ENCODE data around the gene PKN1. TPM values are rescaled to one million over a fixed set of nuclear protein-coding genes. Genes with fewer than 3 reads are reported as not detected.

PKN1 gene
- total and polyA plus RNA-seq, 2 of the 4 experiments (the other 2 are of a cell fraction) = 39.1 to 41.4 TPM

- Histone ChIP-seq H2AK5ac (ENCODE audit: low read depth, low read length) (peak overlapping the region; percentile 62), H3K56ac (ENCODE audit: extremely low read depth, insufficient read depth, low read length) (no peak overlapping the region), H2AFZ (replicated peaks; ENCODE audit: low read length, poor library complexity) (no peak overlapping the region), H3K36me3 (ENCODE audit: control insufficient read depth, insufficient read depth, low read length) (peaks cover 17% of the 10 kb centered on the region; the same call in 1 of the 2 replicates), H3K9me3 (ENCODE audit: control insufficient read depth, insufficient read depth, low read length) (no peaks in the 10 kb centered on the region), H2AK9ac (replicated peaks; ENCODE audit: low read depth, low read length, poor library complexity) (peak overlapping the region; percentile 38), H3K4me1 (ENCODE audit: control insufficient read depth, insufficient read depth, low read length) (peaks cover 37% of the 10 kb centered on the region), H3K23ac (ENCODE audit: low read depth, low read length) (no peak overlapping the region), H4K20me1 (ENCODE audit: insufficient read depth, low read length) (peaks cover 26% of the 10 kb centered on the region), H2BK20ac (ENCODE audit: low read depth, low read length) (0 out of 2 replicates have a peak overlapping the region, but pooled peaks have one; percentile 3), H3K79me1 (ENCODE audit: low read depth in 1 of 2, low read length in 2 of 2) (peaks cover 0 to 34% of the 10 kb centered on the region in 2 experiments; a peak in 3 of 4 replicates), H3K27me3 (ENCODE audit: control insufficient read depth, insufficient read depth, low read length) (no peaks in the 10 kb centered on the region), H4K91ac (ENCODE audit: insufficient read depth, low read depth, low read length) (peak overlapping the region; percentile 11; the same call in 1 of the 2 replicates), H3K4ac (ENCODE audit: low read depth, low read length) (peak overlapping the region; percentile 10; the same call in 1 of the 2 replicates), H3K9ac (ENCODE audit: low read depth, low read length) (no peak overlapping the region), H3K9me1 (ENCODE audit: insufficient read depth, low read length) (0 out of 2 replicates have a peak, but pooled peaks cover 8% of the 10 kb centered on the region), H2BK15ac (ENCODE audit: low read depth, low read length) (no peak overlapping the region), H4K5ac (ENCODE audit: low read depth, low read length) (no peak overlapping the region), H2BK5ac (ENCODE audit: low read depth, low read length, poor library complexity, severe bottlenecking) (no peak overlapping the region), H3K27ac (ENCODE audit: insufficient read depth, low read length) (no peak overlapping the region), H3K18ac (ENCODE audit: low read depth, low read length) (no peak overlapping the region), H2BK120ac (ENCODE audit: low read depth, low read length) (peak overlapping the region; percentile 12; the same call in 1 of the 2 replicates), H4K8ac (ENCODE audit: low read depth in 2 of 2, low read length in 2 of 2) (0 out of 4 replicates have a peak overlapping the region, but pooled peaks of 1 of the 2 experiments have one; percentile 59), H3K4me3 (ENCODE audit: insufficient read depth, low read depth, low read length) (no peak overlapping the region), H3K14ac (replicated peaks; ENCODE audit: low read depth, low read length) (no peak overlapping the region), H3K4me2 (ENCODE audit: low read depth, low read length) (peak overlapping the region; percentile 12; the same call in 1 of the 2 replicates)
- dilution Hi-C loops (cut with HindIII; ENCODE audit: low sequenced_read_pairs, unreplicated experiment) = no loop called here
- intact Hi-C loops (cut with micrococcal nuclease) = loop anchor here (5.0 kb wide), 1 partner anchor 339 kb away; the partner anchor contains the start of gene ASF1B
- WGBS, 2 experiments (ENCODE audit: extremely low coverage in 2 of 2, insufficient read length in 1 of 2) = 100% methylated on average over 2 of the region's 7 CpGs; no CpG with 5 or more reads in 1 of the 2 experiments
- no peak for TF ChIP-seq USF2 (IDR thresholded peaks at IDR 0.05; ENCODE audit: low read depth, low read length)
- no peak for TF ChIP-seq ELK1 (IDR thresholded peaks at IDR 0.05; ENCODE audit: borderline replicate concordance, low read depth, low read length)
- TF ChIP-seq FOS (IDR thresholded peaks at IDR 0.05; ENCODE audit: low read depth, low read length) = no peak
- no peak for TF ChIP-seq RFX5 (IDR thresholded peaks at IDR 0.05; ENCODE audit: low read depth, low read length)
- TF ChIP-seq POLR2A (IDR thresholded peaks at IDR 0.05; ENCODE audit: low read depth, low read length) = no peak
- no peak for TF ChIP-seq MAZ (IDR thresholded peaks at IDR 0.05; ENCODE audit: borderline replicate concordance, low read depth, low read length)
- no peak for TF ChIP-seq CTCF (conservative IDR thresholded peaks at IDR 0.05; ENCODE audit: low read depth, low read length)
- TF ChIP-seq CHD1 (IDR thresholded peaks at IDR 0.05; ENCODE audit: low read depth, low read length) = no peak
- TF ChIP-seq MAFK (IDR thresholded peaks at IDR 0.05; ENCODE audit: low read depth, low read length) = no peak
- no peak for TF ChIP-seq RAD21 (IDR thresholded peaks at IDR 0.05; ENCODE audit: low read length)
- no peak for TF ChIP-seq SMC3 (IDR thresholded peaks at IDR 0.05; ENCODE audit: low read depth, low read length)
- no peak for TF ChIP-seq BHLHE40 (IDR thresholded peaks at IDR 0.05; ENCODE audit: low read depth, low read length)
- TF ChIP-seq MXI1 (IDR thresholded peaks at IDR 0.05; ENCODE audit: borderline replicate concordance, low read depth, low read length) = no peak
- BruUV-seq (replicated peaks) = no TSS peak
- no peak for DNase-seq
- CTCF ChIA-PET = no interaction called here
- POLR2A ChIA-PET (ENCODE audit: unreplicated experiment) = no interaction called here
- no peak for ATAC-seq (ENCODE audit: low read depth)
- in situ Hi-C loops (cut with MboI; ENCODE audit: low sequenced_read_pairs) = loop anchor here (10.0 kb wide), 1 partner anchor 591 kb away; no protein-coding TSS in a partner anchor
These were observed 43.2 kb downstream of the PKN1 start for GRCh38 chr19:14476327-14476672.

All from IMR-90 (cell line).